Measurements from ENCODE around the gene NPAT. TPM values are rescaled to one million over a fixed set of nuclear protein-coding genes. Genes with fewer than 3 reads are reported as not detected.

NPAT gene
- 3.6 to 6.2 TPM (median 4.6 TPM) in 5 replicates for total RNA-seq (2022; extraction: Qiagen RNA extraction; ENCODE audit: low read depth)

DNA sequence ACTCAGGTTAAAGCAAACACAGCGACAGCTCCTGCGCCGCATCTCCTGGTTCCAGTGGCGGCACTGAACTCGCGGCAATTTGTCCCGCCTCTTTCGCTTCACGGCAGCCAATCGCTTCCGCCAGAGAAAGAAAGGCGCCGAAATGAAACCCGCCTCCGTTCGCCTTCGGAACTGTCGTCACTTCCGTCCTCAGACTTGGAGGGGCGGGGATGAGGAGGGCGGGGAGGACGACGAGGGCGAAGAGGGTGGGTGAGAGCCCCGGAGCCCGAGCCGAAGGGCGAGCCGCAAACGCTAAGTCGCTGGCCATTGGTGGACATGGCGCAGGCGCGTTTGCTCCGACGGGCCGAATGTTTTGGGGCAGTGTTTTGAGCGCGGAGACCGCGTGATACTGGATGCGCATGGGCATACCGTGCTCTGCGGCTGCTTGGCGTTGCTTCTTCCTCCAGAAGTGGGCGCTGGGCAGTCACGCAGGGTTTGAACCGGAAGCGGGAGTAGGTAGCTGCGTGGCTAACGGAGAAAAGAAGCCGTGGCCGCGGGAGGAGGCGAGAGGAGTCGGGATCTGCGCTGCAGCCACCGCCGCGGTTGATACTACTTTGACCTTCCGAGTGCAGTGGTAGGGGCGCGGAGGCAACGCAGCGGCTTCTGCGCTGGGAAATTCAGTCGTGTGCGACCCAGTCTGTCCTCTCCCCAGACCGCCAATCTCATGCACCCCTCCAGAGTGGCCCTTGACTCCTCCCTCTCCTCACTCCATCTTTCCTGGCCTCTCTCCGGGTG is at the start of gene NPAT, which contains the start of gene ATM:
Gene NPAT (minus strand): TSS at position 65 of the 774 bp plus-strand sequence. CDS start 102 bp downstream, outside the sequence.
Gene ATM (plus strand): TSS at position 494 of the 774 bp plus-strand sequence. CDS start 4,558 bp downstream, outside the sequence.

DNA sequence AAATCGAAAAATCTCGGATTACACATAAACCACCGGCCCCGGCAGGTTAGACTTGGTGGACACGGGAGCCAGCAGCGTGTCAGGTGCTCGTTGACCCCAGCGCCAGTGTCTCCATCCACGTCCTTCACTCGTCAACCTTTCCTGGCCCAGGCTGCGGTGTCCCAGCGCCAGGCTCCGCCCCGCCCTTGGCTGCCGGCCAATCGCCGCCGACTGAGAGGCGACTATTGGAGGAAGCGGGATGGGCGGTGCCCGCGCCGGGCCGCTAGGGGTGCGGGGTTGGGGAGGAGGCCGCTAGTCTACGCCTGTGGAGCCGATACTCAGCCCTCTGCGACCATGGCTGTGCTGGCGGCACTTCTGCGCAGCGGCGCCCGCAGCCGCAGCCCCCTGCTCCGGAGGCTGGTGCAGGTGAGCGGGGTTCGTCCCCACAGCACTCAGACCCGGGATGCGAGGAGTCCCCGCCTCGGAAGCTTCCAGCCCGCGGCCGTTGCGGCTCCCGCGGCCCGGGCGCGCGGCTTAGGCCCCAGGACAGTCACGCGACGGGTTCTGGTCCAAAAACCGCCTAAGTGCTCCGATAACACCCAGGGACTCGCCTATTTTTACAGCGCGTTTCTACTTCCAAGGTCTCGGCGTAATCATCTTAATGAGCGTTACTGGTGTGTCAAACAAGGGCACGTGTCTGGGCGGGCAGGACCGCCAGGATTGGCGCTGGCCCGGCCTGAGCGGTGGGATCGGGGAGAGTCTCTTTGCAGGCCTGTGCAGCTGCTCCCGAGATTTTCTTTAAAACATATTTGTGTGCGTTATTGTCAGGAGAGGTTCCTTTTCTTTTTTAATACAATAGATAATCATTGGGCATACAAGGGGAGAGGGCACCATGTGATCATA is 100.9 kb downstream of the NPAT start, which contains the start of gene ACAT1:
Gene ACAT1 (plus strand): TSS at position 294 of the 882 bp plus-strand sequence. CDS start 40 bp downstream, at position 334.

Other genes starting within 250 kb of the NPAT start
- gene CUL5, start 213.7 kb downstream of the NPAT start, total RNA-seq (2022; extraction: Qiagen RNA extraction; ENCODE audit: low read depth) = 6.5 to 13.4 TPM (median 8.9 TPM) in 5 replicates
- gene ACAT1, start 101.1 kb downstream of the NPAT start, total RNA-seq (2022; extraction: Qiagen RNA extraction; ENCODE audit: low read depth) = 59.5 to 86.3 TPM (median 63.7 TPM) in 5 replicates
- 7.2 to 14.6 TPM (median 8.4 TPM) in 5 replicates for gene ATM, start 429 bp upstream of the NPAT start, total RNA-seq (2022; extraction: Qiagen RNA extraction; ENCODE audit: low read depth)
- 0.15 to 0.93 TPM (median 0.36 TPM) in 3 of 5 replicates, not detected in the others for gene C11orf65, start 244.9 kb upstream of the NPAT start, total RNA-seq (2022; extraction: Qiagen RNA extraction; ENCODE audit: low read depth)

All from A549 treated with ZK216348 at 1 μM for 4 hours (cell line).